Heart left ventricle (tissue), 16 donors: Measurements from ENCODE around the gene N4BP3. TPM values are rescaled to one million over a fixed set of nuclear protein-coding genes. Genes with fewer than 3 reads are reported as not detected.

Experiments
- ATAC-seq, 4 donors: fragments of 200-7000 bp; cut with Tn5 transposase; one replicate each; pipeline ENCODE4 v1.9.1; 2020 to 2022; ENCODE audit warnings: moderate library complexity in 4 of 4, mild to moderate bottlenecking in 3 of 4, moderate number of reproducible peaks in 1 of 4
- DNase-seq, 5 donors: peaks; one replicate each; pipeline ENCODE4 v3.0.0-alpha.2; 2020
- H3K27ac ChIP-seq, 12 donors: fragments of 200-600 bp; sonication (generic) in 4 of 12; one replicate each; pipeline versions ENCODE4 v1.5.0 to v1.8.0; 2016 to 2022; ENCODE audit warnings: mild to moderate bottlenecking in 2 of 12
- H3K27me3 ChIP-seq, 9 donors: fragments of 200-600 bp; sonication (generic) in 2 of 9; one replicate each; pipeline versions ENCODE4 v1.5.1 to v1.8.0; 2016 to 2022; ENCODE audit warnings: mild to moderate bottlenecking in 3 of 9
- H3K36me3 ChIP-seq, 9 donors: fragments of 200-600 bp; sonication (generic) in 2 of 9; one replicate each; pipeline versions ENCODE4 v1.5.0 to v1.8.0; 2018 to 2022; ENCODE audit warnings: mild to moderate bottlenecking in 2 of 9
- H3K4me1 ChIP-seq, 12 donors: fragments of 200-600 bp; sonication (generic) in 4 of 12; one replicate each; pipeline versions ENCODE4 v1.5.0 to v1.8.0; 2016 to 2022; ENCODE audit warnings: mild to moderate bottlenecking in 3 of 12
- H3K4me3 ChIP-seq, 12 donors: fragments of 200-600 bp; sonication (generic) in 4 of 12; one replicate each; pipeline versions ENCODE4 v1.5.0 to v1.8.0; 2017 to 2022; ENCODE audit warnings: mild to moderate bottlenecking in 9 of 12, moderate library complexity in 4 of 12
- H3K9me3 ChIP-seq, 12 donors: fragments of 200-600 bp; sonication (generic) in 4 of 12; one replicate each; pipeline versions ENCODE4 v1.5.0 to v1.8.0; 2016 to 2022; ENCODE audit warnings: mild to moderate bottlenecking in 1 of 12
- CTCF ChIP-seq, 12 donors: fragments of 200-600 bp; sonication (generic) in 4 of 12; IDR thresholded peaks; one replicate each; pipeline versions ENCODE4 v1.5.0 to v1.8.0; 2018 to 2022; ENCODE audit warnings: antibody characterized with exemption in 12 of 12, mild to moderate bottlenecking in 5 of 12
- POLR2A ChIP-seq, 2 donors: fragments of 450-650 bp; IDR thresholded peaks; one replicate each; pipeline ENCODE4 v1.6.1; 2017; ENCODE audit warnings: antibody characterized with exemption in 2 of 2, mild to moderate bottlenecking in 2 of 2, moderate library complexity in 2 of 2
- WGBS, 4 donors: extraction: QIAGEN DNeasy Blood & Tissue Kit in 2 of 4; methylation state at CpG; one replicate each; pipeline versions ENCODE4 v1.1.5 to v1.1.7; 2013 to 2018; 5-methylcytosine and 5-hydroxymethylcytosine counted together
- intact Hi-C, 10 donors: fragments of 100-400 bp; cut with DNase I; formaldehyde crosslinking; loops; one replicate each; pipeline versions ENCODE4 v1.11.1 to v1.14.2; 2022
- polyA plus RNA-seq, 2 donors: library from polyadenylated mRNA; stranded (reverse); fragments of 200-250 nt; gene quantifications; one replicate each; pipeline ENCODE4 v1.2.3, GENCODE V29; 2013
- total RNA-seq, 9 donors: library from RNA; depleted of rRNA in 2 of 9; stranded (reverse); fragments of >200 nt in 2 of 9; fragmentation: NEBNext Ultra II Directional in 3 of 9; extraction: Animal tissue kit (Norgen Biotek cat#: 25700) in 3 of 9; gene quantifications; one replicate each; pipeline versions ENCODE4 v1.1.0 to v1.2.4, GENCODE V29; 2016 to 2023
- donor health status: ischemic (EF 13 %, LVEDD 7.1; RV severe dilation, severe dysfunction).
- donor health status: healthy with polysubstance abuse.
- donor health status: DM: no; HTN: yes; CAD: no.
- donor health status: DM: no; HTN: no; CAD: no.
- donor health status: ischemic (EF 25% LVEDD 6.9; RV normal size, moderate dysfunction).
- donor health status: ischemic (EF 25% LVEDD 5.7; RV mildly dilated, moderate dysfunction).
- donor health status: healthy.
- donor health status: DM: yes; HTN: yes; CAD: no.
- donor health status: ischemic (EF 35%, LVEDD 5.7; RV mildly dilated, moderate dysfunction).
- donor health status: nonischemic (EF 11% LVEDD 7.7; RV severe dilation, severe dysfunction).
- donor health status: DM: yes; HTN: yes; CAD: no.
- donor health status: PGD.
- donor health status: ischemic (EF 29% LVEDD 5.4; RV normal size, mild dysfunction).
- donor health status: nonischemic (EF 23%, LVEDD 6.1; RV moderate dilation, normal function).

N4BP3 gene
- total and polyA plus RNA-seq, 11 donors, result 1.9 to 6.6 (median 2.8) TPM

GRCh38 chr5:178143246-178143645 is 29.9 kb downstream of the N4BP3 start:
- WGBS, 4 donors, result 72 to 84% (median 82%) methylated on average over 6 of the region's 6 CpGs
- DNase-seq (peak in 1 of 5 donors; percentile 10), ATAC-seq (no peak)
- H3K9me3 ChIP-seq, result no peaks in the 10 kb centered on the region
- intact Hi-C loops, result no loop called here
- H3K4me1 ChIP-seq, result peaks cover 0 to 9% (median 3%) of the 10 kb centered on the region in 12 donors
- H3K36me3 ChIP-seq, result peaks cover 0 to 98% (median 92%) of the 10 kb centered on the region in 9 donors
- no peaks in the 10 kb centered on the region for H3K27me3 ChIP-seq
- TF ChIP-seq CTCF (IDR thresholded peaks at IDR 0.05) (no peak), POLR2A (IDR thresholded peaks at IDR 0.05) (no peak)
- no peak overlapping the region for H3K4me3 ChIP-seq
- H3K27ac ChIP-seq, result no peak overlapping the region

GRCh38 chr5:178143901-178144300 is 30.6 kb downstream of the N4BP3 start:
- peaks cover 0 to 100% (median 94%) of the 10 kb centered on the region in 9 donors for H3K36me3 ChIP-seq
- ATAC-seq, result peak; percentile 65 to 82 (median 72)

GRCh38 chr5:178145965-178146820 is 32.9 kb downstream of the N4BP3 start:
- Histone ChIP-seq H3K9me3 (no peaks in the 10 kb centered on the region), H3K27ac (no peak overlapping the region), H3K4me3 (no peak overlapping the region), H3K36me3 (peaks cover 0 to 100% (median 100%) of the 10 kb centered on the region in 9 donors), H3K4me1 (peaks cover 0 to 11% (median 3%) of the 10 kb centered on the region in 12 donors), H3K27me3 (no peaks in the 10 kb centered on the region)
- intact Hi-C loops, result loop anchor here in 9 of 10 donors (1.0 to 5.0 kb wide), 2 partner anchors 69 to 70 kb away; no protein-coding TSS in a partner anchor
- ATAC-seq, result peak in 3 of 4 donors; percentile 31 to 46 (median 43)
- 62 to 73% (median 65%) methylated on average over 11 to 14 of the region's 14 CpGs for WGBS, 4 donors
- peak; percentile 46 to 77 (median 57) for DNase-seq
- TF ChIP-seq CTCF (IDR thresholded peaks at IDR 0.05) (peak; percentile 51 to 75 (median 65)), POLR2A (IDR thresholded peaks at IDR 0.05) (no peak)

More at GRCh38 chr5:178143901-178144300, 30.6 kb downstream of the N4BP3 start:
- Histone ChIP-seq H3K9me3 (no peaks in the 10 kb centered on the region), H3K4me3 (no peak overlapping the region), H3K27ac (no peak overlapping the region), H3K4me1 (peaks cover 0 to 9% (median 3%) of the 10 kb centered on the region in 12 donors), H3K27me3 (no peaks in the 10 kb centered on the region)
- intact Hi-C loops, result no loop called here
- TF ChIP-seq POLR2A (IDR thresholded peaks at IDR 0.05), result no peak
- no peak for TF ChIP-seq CTCF (IDR thresholded peaks at IDR 0.05)
- DNase-seq, result peak; percentile 49 to 80 (median 73)
- WGBS, 4 donors, result 30 to 57% (median 48%) methylated on average over 3 to 10 of the region's 10 CpGs

GRCh38 chr5:178147406-178147805 is 34.1 kb downstream of the N4BP3 start:
- intact Hi-C loops, result loop anchor here in 6 of 10 donors (5.0 kb wide), 1 partner anchor 70 kb away; no protein-coding TSS in a partner anchor
- no peak for TF ChIP-seq POLR2A (IDR thresholded peaks at IDR 0.05)
- TF ChIP-seq CTCF (IDR thresholded peaks at IDR 0.05), result no peak
- no peak for ATAC-seq
- Histone ChIP-seq H3K9me3 (no peaks in the 10 kb centered on the region), H3K4me3 (no peak overlapping the region), H3K27ac (no peak overlapping the region), H3K36me3 (peaks cover 0 to 93% (median 89%) of the 10 kb centered on the region in 9 donors), H3K27me3 (no peaks in the 10 kb centered on the region), H3K4me1 (peaks cover 0 to 23% (median 11%) of the 10 kb centered on the region in 12 donors)
- WGBS, 4 donors, result 83 to 91% (median 88%) methylated on average over 14 to 15 of the region's 15 CpGs
- DNase-seq, result no peak
